Epidermal melanocyte (primary cell): ENCODE results near the gene CRACDL.

Experiments
- DNase-seq: peaks from one replicate; pipeline ENCODE4 v3.0.0; 2011; ENCODE audit warnings: low spot score; ENCODE audit not compliant: insufficient read length

CRACDL gene, protein sequence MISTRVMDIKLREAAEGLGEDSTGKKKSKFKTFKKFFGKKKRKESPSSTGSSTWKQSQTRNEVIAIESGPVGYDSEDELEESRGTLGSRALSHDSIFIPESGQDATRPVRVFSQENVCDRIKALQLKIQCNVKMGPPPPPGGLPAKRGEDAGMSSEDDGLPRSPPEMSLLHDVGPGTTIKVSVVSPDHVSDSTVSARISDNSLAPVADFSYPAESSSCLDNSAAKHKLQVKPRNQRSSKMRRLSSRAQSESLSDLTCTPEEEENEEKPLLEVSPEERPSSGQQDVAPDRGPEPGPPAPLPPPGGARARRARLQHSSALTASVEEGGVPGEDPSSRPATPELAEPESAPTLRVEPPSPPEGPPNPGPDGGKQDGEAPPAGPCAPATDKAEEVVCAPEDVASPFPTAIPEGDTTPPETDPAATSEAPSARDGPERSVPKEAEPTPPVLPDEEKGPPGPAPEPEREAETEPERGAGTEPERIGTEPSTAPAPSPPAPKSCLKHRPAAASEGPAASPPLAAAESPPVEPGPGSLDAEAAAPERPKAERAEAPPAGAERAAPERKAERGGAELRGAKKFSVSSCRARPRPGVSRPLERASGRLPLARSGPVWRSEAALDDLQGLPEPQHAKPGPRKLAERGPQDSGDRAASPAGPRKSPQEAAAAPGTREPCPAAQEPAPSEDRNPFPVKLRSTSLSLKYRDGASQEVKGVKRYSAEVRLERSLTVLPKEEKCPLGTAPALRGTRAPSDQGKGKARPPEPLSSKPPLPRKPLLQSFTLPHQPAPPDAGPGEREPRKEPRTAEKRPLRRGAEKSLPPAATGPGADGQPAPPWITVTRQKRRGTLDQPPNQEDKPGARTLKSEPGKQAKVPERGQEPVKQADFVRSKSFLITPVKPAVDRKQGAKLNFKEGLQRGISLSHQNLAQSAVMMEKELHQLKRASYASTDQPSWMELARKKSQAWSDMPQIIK

DNA sequence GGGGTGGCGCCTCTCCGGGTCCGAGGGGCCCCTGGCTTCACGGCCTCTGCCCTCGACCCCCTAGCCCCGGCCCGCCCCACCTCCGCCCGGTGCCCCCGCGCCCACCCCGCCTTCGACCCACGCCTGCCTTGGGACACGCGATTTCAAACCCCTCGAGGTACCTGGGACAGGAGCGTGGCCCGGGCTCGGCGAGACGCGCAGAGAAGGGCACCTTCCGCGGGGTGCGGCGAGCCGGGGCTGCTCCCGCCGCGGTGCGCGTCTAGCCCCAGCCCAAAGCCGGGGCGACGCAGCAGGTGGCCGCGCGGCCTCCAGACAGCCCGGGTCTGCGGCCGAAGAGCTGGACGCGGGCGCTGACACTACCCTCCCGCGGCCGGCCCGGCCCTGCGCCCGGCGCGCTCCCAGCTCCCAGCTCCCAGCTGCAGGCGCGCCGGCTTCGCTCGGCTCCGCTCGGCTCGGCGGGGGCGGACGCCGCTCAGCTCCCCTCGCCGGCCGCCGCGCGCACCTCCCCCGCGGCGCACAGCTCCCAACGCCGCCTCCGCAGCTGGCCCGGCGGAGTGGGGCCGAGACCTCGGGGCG lies at the start of gene CRACDL:
TSS of gene CRACDL (minus strand) at position 449 of the 576 bp plus-strand sequence. CDS start 89,425 bp downstream, outside the sequence.
- no peak for DNase-seq

- no peak for DNase-seq
These were observed 39.6 kb upstream of the CRACDL start for GRCh38 chr2:98975611-98976010.

GRCh38 chr2:98972582-98973167 lies 36.6 kb upstream of the CRACDL start:
- DNase-seq: no peak

DNA sequence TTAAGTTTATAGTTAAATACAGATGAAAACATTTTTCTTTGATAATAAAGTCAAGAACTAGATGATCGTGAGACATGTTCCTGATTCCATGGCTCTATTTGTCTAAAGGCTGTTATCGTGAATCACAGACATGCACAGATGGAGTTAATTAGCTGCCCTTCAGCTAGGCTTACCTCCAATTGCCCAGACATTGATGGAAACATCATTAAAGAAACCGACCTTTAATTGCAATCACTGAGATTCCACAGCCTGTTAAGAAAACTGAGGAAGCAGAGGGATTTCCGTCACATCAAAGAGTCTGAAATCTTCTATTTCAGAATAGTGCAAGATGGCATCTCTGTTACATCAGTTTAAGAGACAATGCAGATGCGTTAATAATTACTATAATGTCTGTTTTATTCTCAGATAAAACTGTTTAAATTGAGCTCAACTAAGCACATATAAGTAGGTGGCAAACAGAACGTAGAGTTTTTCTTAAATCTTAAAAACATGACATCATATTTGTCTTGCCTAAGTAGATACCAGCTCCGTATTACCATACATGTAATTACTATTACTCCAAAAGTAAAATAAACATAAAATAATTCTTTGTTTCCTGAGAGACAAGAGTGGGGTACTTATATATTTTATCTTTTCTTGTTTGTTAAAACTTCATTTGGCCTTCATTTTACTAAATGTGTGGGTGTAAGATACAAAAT lies 23.9 kb upstream of the CRACDL start:
- DNase-seq: no peak

- DNase-seq: no peak
These were observed 16.9 kb upstream of the CRACDL start for GRCh38 chr2:98952966-98953365.

DNA sequence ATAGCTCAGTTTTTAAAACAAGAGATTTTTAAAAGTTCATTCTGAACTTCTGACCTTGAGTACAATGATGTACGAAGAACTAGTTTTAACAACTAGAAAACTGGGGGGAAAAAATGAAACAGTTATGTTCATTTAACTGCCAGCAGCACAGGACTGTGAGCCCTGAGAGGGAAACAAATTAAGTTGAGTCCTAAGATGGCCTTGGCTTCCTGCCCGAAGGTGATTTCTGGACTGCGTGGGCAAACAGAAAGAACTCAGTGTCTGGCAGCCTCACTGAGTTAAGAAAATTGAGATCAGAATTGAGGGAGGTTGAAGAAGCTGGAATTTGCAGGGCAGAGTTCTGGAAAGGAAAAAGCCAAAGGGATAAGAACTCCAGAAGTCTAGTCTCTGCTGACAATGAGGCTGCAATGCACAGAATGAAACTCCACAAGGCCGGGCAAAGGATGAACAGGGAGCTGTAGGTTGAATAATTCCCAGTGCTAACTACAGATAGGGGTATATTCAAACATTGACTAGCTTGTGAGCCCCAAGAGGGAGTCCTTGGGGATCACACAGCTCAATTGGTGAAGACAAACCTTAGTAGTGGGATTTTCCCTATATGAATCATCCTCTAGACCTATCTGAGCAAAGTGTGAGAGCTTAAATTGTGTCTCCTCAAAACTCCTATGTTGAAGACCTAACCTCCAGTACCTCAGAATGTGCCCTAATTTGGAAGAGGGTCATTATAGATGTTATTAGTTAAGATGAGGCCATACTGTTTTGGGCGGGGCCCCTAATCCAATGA lies 13.1 kb upstream of the CRACDL start:
- no peak for DNase-seq

DNA sequence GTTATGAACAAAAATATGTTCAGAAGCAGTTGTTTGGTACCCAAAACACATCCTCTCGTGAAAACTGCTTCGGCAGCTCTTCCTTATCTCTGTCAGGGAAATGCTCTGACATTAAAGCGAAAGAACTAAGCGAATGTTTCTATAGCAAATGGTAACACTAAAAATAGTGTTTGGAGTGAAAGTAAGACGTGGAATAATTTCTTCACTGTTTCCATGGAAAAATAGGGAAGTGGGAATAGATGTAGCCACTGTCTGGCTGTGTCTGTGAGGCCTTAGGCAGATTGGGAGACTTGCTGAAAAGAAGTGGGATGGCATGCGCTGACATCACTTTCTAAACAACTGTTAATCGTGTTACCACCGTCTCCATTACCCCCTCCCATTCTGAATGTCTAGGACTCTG lies 11.5 kb upstream of the CRACDL start:
- DNase-seq: no peak

- no peak for DNase-seq
These were observed 10.8 kb upstream of the CRACDL start for GRCh38 chr2:98946855-98947254.

DNA sequence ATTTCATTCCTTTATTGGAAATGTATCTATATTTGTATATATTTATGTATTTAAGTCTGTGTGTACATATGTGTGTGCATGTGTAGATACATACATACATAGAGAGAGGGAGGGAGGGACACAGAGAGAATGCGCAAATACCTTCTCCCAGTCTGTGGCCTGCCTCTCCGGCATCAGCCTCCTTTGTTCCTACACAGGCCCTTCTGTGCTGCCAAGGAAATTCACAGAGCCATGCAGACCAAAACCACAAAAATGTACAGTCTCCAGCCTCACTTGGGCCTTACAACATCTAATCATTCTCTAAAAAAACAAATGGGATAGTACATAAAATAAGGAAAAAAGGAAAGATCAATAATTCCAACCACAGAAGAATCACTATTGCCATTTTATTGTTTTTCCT lies 8.8 kb upstream of the CRACDL start:
- peak; percentile 33 for DNase-seq

GRCh38 chr2:98940102-98940501 lies 4.1 kb upstream of the CRACDL start:
- DNase-seq: no peak

DNA sequence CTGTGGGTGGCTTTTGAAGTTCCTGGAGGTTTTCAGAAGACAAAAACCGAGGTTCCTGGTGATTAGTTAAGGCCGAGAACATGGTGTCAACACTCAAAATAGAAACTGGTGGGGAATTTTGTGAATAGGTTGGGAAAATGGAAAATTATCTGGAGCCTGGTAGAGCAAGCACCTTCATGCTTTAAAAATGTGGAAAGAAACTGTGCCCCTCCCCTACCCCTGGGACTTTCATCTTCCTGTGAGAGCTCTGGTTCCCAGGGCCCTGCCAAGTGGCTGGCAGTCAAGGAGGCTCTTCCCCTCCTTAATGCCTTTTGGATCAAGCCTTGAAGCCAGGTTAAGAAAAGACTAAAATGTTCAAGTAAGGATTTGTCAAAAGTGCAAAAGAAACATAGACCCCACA lies 1.9 kb upstream of the CRACDL start:
- DNase-seq: no peak

DNA sequence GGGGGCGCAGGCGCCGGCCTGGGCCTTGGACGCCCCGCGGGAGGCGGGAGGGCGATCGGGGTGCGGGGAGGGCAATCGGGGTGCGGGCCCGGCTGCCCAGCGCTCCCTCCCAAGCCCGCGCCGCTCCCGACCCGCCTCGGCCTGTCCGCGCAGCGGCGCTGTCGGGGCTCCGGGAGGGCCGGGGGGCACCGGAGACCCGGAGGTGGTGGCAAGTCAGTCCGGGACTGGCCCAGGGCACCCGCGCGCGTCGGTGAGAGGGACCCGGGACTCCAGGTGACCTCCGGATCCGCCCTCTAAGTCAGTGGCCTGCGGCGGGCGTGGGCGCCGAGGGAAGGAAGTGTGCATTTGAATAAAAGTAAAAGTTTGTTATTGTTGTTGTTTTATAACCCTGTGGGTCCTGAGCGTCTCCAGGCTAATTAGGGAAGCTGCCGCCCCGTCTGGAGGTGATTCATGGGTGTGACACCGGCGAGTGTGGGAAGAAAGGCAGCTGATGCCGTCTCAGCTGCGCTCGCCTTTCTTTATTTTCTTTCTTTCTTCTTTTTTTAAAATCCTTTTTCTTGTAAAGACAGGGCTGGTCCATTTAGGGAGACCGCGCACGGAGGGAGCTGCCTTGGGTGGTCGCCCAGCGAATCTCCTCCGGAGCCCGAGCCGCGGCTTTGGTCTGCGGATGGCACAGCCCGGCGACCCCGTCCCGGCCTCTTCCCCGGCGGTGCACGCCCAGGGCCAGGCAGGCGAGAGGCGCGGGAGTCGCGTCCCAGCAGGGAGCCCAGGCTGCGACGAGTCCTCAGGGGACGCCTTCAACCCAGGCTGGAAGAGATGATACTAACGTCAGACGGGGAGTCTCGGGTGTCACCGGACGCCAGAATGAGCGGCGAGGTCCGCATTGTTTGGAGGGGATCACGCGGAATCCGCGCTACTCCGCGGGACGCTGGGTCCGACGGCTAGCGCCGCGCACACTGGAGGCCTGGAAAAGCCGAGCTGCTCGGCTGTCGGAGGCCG lies 627 bp upstream of the CRACDL start:
- no peak for DNase-seq

- no peak for DNase-seq
These were observed 784 bp downstream of the CRACDL start for GRCh38 chr2:98935111-98935770.

- DNase-seq: no peak
These were observed 3.2 kb downstream of the CRACDL start for GRCh38 chr2:98932778-98933343.

- DNase-seq: no peak
These were observed 3.9 kb downstream of the CRACDL start for GRCh38 chr2:98932164-98932563.

GRCh38 chr2:98931596-98931995 lies 4.4 kb downstream of the CRACDL start:
- DNase-seq: no peak

DNA sequence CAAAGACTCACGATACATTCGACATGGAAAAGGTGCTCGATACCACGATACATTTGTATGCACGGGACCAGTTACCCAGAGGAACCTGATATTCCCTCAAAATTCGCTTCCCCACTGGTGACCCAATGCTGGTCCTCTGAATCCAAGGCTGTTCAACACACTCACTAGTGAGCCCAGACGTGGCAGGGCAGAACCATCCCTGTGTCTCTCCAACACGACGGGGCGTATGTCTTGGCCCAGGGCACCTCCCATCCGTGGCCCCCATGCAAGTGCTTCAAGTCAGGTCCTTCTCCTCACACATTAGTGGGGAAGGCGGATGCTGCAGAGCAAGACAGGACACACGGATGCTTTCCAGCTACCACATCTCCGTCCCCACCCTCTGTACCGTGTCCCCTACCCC lies 6.1 kb downstream of the CRACDL start:
- DNase-seq: no peak

DNA sequence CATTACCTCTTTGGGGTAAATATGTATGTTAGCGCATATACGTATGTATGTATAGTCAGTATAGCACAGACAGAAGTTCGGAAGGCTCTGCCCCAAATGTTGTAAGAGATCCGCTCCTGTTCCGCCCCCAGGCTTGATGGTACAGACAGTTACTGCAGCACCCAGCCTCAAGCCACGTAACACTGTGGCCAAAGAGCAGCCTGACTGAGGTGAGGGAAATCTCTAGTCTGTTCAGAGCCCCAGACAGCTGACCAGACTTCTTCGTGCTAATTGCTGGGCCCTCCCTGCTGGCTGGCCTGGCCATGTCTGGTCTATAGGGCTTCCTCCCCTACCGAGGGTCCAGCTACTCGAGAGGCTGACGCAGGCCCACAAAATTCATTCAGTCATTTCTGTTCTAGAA lies 7.8 kb downstream of the CRACDL start:
- no peak for DNase-seq
